K562 (cell line): ENCODE measurements around the gene NAA38. TPM values are rescaled to one million over a fixed set of nuclear protein-coding genes. Genes with fewer than 3 reads are reported as not detected.

ENCODE experiments used
- CBX3 ChIP-seq, 2 experiments: IDR thresholded peaks; 1 replicate in 1 of 2; 2 replicates in 1 of 2; pipeline ENCODE4 v1.6.1; 2012; ENCODE audit warnings: inconsistent platforms in 2 of 2, low read length in 2 of 2, borderline replicate concordance in 1 of 2, control low read depth in 1 of 2
- CBX8 ChIP-seq: fragments of 200-600 bp; sonication (generic); IDR thresholded peaks from 2 replicates; pipeline ENCODE4 v1.6.1; 2012; ENCODE audit warnings: borderline replicate concordance, mixed run types, low read depth, mild to moderate bottlenecking, moderate library complexity, mixed read lengths, low read length, control low read depth, inconsistent platforms; ENCODE audit not compliant: poor library complexity, severe bottlenecking; ENCODE audit errors: extremely low read depth
- E2F4 ChIP-seq: sonication (generic); formaldehyde crosslinking; IDR thresholded peaks from 2 replicates; pipeline ENCODE4 v1.8.0; 2022; ENCODE audit warnings: mild to moderate bottlenecking, low read depth, missing genetic modification reagents
- HDAC8 ChIP-seq: fragments of 450-650 bp; IDR thresholded peaks from 2 replicates; pipeline ENCODE4 v1.6.1; 2016; ENCODE audit warnings: mild to moderate bottlenecking, missing genetic modification characterization, moderate library complexity, missing compliant biosample characterization
- KAT7 ChIP-seq: sonication (generic); formaldehyde crosslinking; IDR thresholded peaks from 2 replicates; pipeline ENCODE4 v1.8.0; 2022; ENCODE audit warnings: missing genetic modification reagents, mild to moderate bottlenecking, borderline replicate concordance
- KDM1A ChIP-seq, 2 experiments: fragments of 450-650 bp; IDR thresholded peaks; 2 replicates each; pipeline ENCODE4 v1.6.1; 2016; ENCODE audit warnings: mild to moderate bottlenecking in 2 of 2
- LEF1 ChIP-seq: fragments of 450-650 bp; IDR thresholded peaks from 2 replicates; pipeline ENCODE4 v1.6.1; 2016; ENCODE audit warnings: mild to moderate bottlenecking
- MIER1 ChIP-seq: fragments of 450-650 bp; IDR thresholded peaks from 2 replicates; pipeline ENCODE4 v1.6.1; 2016; ENCODE audit warnings: antibody characterized with exemption, mild to moderate bottlenecking, low read depth
- NCOA1 ChIP-seq: fragments of 450-650 bp; IDR thresholded peaks from 2 replicates; pipeline ENCODE4 v1.6.1; 2016; ENCODE audit warnings: low read depth
- NR4A1 ChIP-seq, 2 experiments: fragments of 250-450 bp in 1 of 2; fragments of 450-650 bp in 1 of 2; sonication (Bioruptor Pico) in 1 of 2; IDR thresholded peaks; 2 replicates each; pipeline versions ENCODE4 v1.4.0 to v1.6.1; 2016 to 2020; ENCODE audit warnings: mild to moderate bottlenecking in 2 of 2, missing compliant biosample characterization in 1 of 2, missing genetic modification characterization in 1 of 2, moderate library complexity in 1 of 2
- PATZ1 ChIP-seq: fragments of 250-450 bp; sonication (Bioruptor Pico); IDR thresholded peaks from 2 replicates; pipeline ENCODE4 v1.5.0; 2020; ENCODE audit warnings: mild to moderate bottlenecking, borderline replicate concordance
- POLR2H ChIP-seq: IDR thresholded peaks from 2 replicates; pipeline ENCODE4 v1.6.1; 2016; ENCODE audit warnings: missing genetic modification characterization, low read depth, mild to moderate bottlenecking, control low read depth, missing compliant biosample characterization, moderate library complexity
- SMARCE1 ChIP-seq: fragments of 450-650 bp; IDR thresholded peaks from 2 replicates; pipeline ENCODE4 v1.7.1; 2016; ENCODE audit warnings: mild to moderate bottlenecking
- TFAM ChIP-seq: fragments of 250-450 bp; sonication (Bioruptor Pico); conservative IDR thresholded peaks from 2 replicates; pipeline ENCODE4 v1.5.0; 2021; ENCODE audit warnings: mild to moderate bottlenecking, moderate library complexity
- YY1 ChIP-seq, 3 experiments: IDR thresholded peaks; 2 replicates each; pipeline ENCODE4 v1.6.1; 2011; ENCODE audit warnings: low read length in 2 of 3, mild to moderate bottlenecking in 2 of 3, moderate library complexity in 2 of 3, borderline replicate concordance in 1 of 3, control low read depth in 1 of 3, low read depth in 1 of 3; ENCODE audit not compliant: insufficient read depth in 3 of 3, insufficient replicate concordance in 2 of 3, control insufficient read depth in 1 of 3, insufficient read length in 1 of 3; ENCODE audit errors: extremely low read depth in 1 of 3
- polyA plus RNA-seq, 8 experiments: library from polyadenylated mRNA; depleted of rRNA in 4 of 8; stranded (reverse) in 5 of 8; unstranded in 3 of 8; fragments of >200 nt; fragmentation: Nextera tagmentation in 2 of 8; fragmentation: Illumina TruSeq in 1 of 8; extraction: Ambion mirVana in 2 of 8; extraction: Trizol in 1 of 8; gene quantifications; 2 replicates each; pipeline versions ENCODE4 v1.2.1 to v1.2.3, GENCODE V29; 2011 to 2014; ENCODE audit warnings: inconsistent platforms in 1 of 8, missing spikeins in 1 of 8
- total RNA-seq, 7 experiments: library from RNA; depleted of rRNA in 6 of 7; stranded (reverse); fragments of >200 nt in 6 of 7; fragmentation: Illumina TruSeq in 2 of 7; extraction: Trizol in 2 of 7; gene quantifications; 2 replicates each; pipeline versions ENCODE4 v1.2.1 to v1.2.3, GENCODE V29; 2011 to 2021; ENCODE audit warnings: low replicate concordance in 1 of 7

NAA38 gene
- total and polyA plus RNA-seq, 9 of the 15 experiments (the other 6 are each of a cell fraction or from before 2014, with no cell fraction given), result 16.4 to 99.8 (median 57.3) TPM

GRCh38 chr17:7838090-7839075 lies 19.0 kb downstream of the NAA38 start (continued):
- no peak for TF ChIP-seq E2F4 (CRISPR knock-in tag)
- TF ChIP-seq LEF1, result no peak; the same call in 1 of the 2 replicates
- peak; percentile 58 for TF ChIP-seq POLR2H
- no peak for TF ChIP-seq NCOA1
- TF ChIP-seq KDM1A (IDR thresholded peaks at IDR 0.05), result no peak
- TF ChIP-seq KAT7, result 0 out of 2 replicates have a peak, but pooled peaks have one; percentile 40
- peak; percentile 30; the same call in 1 of the 2 replicates for TF ChIP-seq SMARCE1
- no peak for TF ChIP-seq MIER1
- TF ChIP-seq CBX8, result no peak
- no peak for TF ChIP-seq TFAM
- no peak for TF ChIP-seq YY1 (IDR thresholded peaks at IDR 0.05; ENCODE audit: borderline replicate concordance in 1 of 3, control insufficient read depth in 1 of 3, extremely low read depth in 1 of 3, insufficient read depth in 3 of 3, insufficient read length in 1 of 3, insufficient replicate concordance in 2 of 3, low read depth in 1 of 3, low read length in 2 of 3)
- TF ChIP-seq NR4A1 (CRISPR knock-in tag; IDR thresholded peaks at IDR 0.05), result no peak
- TF ChIP-seq NR4A1 (tag; IDR thresholded peaks at IDR 0.05), result no peak
- TF ChIP-seq PATZ1 (CRISPR knock-in tag), result no peak
- TF ChIP-seq CBX3 (IDR thresholded peaks at IDR 0.05; ENCODE audit: borderline replicate concordance in 1 of 2, low read length in 2 of 2), result no peak
- no peak for TF ChIP-seq HDAC8 (tag)
- TF ChIP-seq, all 486 proteins: peak for 81
